Stimulated activated CD4-positive, alpha-beta T cell treated with anti-CD3 and anti-CD28 coated beads, Interleukin-4, amount 100 ng/mL, for 24 hours (primary cell): Measurements from ENCODE around the gene RPS8.
"Not testable (repeated sequence)": the region's sequence is repeated elsewhere in the genome, so short reads cannot be mapped to it uniquely, and the experiment has no call there.

Experiments used
- DNase-seq: peaks from one replicate; pipeline ENCODE4 v3.0.0-alpha.2; 2020

RPS8 gene

GRCh38 chr1:44803312-44804095 lies 28.2 kb downstream of the RPS8 start:
- DNase-seq = no peak

DNA sequence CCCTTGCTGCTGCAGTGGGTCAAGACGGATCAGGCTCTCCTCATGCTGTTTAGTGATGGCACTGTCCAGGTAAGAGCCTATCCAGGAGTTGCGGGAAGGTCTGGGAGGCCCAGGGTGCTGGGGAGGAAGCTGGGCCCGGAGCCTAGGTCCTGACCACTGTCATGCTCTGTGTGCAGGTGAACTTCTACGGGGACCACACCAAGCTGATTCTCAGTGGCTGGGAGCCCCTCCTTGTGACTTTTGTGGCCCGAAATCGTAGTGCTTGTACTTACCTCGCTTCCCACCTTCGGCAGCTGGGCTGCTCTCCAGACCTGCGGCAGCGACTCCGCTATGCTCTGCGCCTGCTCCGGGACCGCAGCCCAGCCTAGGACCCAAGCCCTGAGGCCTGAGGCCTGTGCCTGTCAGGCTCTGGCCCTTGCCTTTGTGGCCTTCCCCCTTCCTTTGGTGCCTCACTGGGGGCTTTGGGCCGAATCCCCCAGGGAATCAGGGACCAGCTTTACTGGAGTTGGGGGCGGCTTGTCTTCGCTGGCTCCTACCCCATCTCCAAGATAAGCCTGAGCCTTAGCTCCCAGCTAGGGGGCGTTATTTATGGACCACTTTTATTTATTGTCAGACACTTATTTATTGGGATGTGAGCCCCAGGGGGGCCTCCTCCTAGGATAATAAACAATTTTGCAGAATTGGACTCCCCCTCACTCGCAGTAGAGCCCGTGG lies 30.1 kb downstream of the RPS8 start:
- no peak for DNase-seq

- no peak for DNase-seq
Observed at GRCh38 chr1:44806025-44806703, 30.8 kb downstream of the RPS8 start.

DNA sequence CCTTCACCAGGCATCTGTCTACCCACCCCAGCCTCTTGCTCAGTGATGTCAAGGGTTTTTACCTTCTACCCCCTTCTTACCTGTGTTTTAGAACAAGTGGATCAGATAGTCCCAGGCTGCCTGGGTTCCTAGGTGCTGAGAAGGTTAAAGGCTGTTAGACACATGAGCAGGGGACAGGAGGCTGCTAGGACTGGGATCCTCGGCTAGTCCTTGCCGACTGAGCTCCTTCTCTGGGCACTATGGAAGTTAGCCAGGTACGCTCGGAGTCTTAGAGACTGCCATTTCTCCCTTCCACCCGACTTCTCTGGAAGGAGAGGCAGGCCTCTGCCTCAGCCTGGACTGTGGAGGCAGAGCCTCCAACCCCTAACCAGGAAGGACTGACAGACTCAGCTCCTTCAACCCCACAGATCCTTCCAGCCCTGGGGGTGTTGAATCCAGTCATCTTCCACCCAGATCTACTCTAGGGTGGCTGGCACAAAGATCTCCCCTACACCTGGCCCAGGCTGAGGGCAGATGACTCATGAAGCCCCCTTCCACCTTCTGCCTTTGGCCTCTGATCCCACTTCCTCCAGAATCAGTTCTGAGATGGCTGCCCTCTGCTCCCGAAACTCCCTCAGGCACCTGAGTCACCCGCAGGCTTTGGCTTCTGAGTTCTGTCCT lies 31.5 kb downstream of the RPS8 start, which contains the start of gene DYNLT4:
Gene DYNLT4, minus strand, starts transcription at position 648 of the 660 bp plus-strand sequence. CDS start 683 bp downstream, outside the sequence.
- no peak for DNase-seq

DNA sequence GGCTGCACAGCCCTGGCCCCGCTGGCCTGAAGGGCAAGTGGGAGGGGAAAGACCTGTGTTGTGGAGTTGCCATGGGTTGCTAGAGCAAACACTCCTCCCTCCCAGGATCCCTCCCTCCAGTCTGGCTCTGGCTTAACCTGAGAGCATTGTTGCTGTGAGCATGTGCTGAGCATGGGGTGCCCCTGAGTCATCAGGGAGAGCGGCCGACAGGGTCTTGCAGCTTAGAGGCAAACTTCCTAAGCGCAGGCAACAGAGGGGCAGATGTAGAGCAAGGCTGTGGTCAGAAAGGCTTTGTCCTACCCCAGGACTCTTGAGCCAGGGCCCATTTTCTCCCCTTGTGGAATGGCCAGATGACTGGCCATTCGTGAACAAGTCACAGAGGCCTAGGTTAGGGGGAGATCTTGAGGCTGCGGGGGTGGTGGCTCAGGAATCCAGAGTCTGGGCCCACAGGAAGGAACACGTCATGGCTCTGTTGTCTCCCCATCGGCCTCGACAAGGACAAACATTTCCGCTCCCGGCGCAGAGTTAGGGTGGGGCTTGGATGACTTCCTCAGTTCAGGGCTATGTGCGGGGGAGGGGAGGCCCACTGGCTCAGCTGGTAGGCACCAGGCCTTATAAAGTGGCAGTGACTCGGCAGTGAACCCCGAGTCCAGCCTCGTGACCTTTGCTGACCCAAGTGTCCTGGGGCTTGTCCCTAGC lies 32.2 kb downstream of the RPS8 start:
- peak; percentile 91 for DNase-seq

DNA sequence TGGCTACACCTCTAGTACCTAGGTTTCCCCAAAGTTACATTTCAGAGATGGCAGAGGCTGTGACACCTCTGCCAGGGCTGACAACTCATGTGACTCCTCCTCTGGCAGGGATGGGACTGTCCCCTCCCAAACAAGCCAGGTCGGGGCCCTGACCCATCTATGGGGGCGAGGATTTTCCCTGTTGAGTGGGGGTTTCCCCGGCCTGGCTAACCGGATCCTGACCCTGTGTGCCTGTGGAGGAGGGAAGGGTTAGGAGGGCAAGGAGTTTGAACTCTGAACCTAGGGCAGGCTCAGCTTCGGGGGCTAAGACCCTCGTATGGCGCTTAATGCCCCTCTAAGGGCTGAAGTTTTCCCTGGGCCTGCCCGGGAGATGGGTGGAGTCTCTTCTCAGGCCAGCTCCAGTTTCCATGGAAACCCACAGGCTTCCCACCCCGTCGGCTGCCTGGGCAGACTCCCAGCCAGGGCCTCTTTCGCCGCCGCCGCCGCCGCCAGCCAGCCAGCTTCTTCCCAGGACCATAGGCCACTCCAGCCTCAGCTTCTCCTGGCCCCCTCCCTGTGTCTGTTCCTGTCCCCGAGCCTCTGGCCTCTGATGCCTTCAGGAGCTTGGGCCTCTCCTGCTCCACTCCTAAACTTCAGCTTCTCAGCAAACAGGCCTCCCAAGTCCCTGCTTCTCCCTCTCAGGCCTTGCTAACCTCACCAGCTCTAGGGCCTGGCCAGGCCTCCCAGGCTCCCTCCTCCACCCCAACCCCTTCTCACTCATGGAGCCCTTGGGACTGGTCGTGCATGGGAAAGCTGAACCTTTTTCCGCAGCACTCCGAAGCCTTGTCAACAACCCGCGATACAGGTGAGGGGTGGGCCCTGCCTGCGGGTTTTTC lies 33.0 kb downstream of the RPS8 start, which contains the start of gene BTBD19:
Gene BTBD19, plus strand, starts transcription at position 461 of the 875 bp plus-strand sequence. Its CDS starts 298 bp downstream, at position 759.
- peak; percentile 89 for DNase-seq

GRCh38 chr1:44808938-44809917 lies 33.9 kb downstream of the RPS8 start:
- peak; percentile 92 for DNase-seq

GRCh38 chr1:44810101-44810761 lies 34.9 kb downstream of the RPS8 start:
- peak; percentile 54 for DNase-seq

- not testable (repeated sequence) for DNase-seq
Observed at GRCh38 chr1:44810762-44811105, 35.4 kb downstream of the RPS8 start.

DNA sequence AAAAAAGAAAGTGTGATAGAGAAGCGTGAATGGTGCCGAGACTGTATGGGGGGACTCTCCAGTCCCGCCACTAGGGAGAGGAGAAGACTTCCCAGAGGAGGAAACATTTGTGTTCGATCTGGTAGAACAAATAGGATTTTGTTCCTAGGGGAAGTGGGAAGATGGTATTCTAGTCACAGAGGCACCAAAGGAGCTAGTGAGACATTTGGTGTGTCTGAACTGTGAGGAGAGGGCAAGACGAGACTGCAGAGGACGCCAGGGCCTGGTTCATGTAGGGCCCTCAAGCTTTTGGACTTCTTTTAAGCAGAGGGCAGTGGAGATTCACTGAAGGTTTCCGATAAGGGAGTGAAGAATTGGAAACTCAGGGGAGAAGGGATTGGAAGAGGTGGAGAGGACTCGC lies 35.9 kb downstream of the RPS8 start:
- no peak for DNase-seq

DNA sequence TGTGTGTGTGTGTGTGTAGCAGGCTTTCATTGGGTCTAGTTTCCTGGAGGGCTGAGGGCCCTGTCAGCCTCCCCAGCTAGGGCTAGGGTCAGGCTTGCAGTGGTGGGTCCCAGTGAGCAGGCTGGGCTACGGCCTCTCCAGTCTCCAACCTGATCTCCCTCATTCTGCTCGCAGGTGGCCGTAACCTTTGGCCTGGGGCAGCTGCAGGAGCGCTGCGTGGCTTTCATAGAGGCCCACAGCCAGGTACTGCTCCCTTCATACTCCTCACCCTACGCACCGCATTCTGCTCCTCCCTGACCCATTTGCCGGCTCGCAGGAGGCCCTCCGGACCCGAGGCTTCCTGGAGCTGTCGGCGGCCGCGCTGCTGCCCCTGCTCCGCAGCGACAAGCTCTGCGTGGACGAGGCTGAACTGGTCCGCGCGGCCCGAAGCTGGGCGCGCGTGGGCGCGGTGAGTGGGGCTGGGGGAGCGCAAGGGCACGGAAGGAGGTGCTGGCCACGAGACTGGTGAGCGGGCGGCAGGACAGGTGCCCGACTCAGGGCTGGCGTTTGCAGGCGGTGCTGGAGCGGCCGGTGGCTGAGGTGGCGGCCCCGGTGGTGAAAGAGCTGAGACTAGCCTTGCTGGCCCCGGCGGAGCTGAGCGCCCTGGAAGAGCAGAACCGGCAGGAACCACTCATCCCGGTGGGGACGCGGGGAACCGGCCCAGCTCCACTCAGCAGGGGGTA lies 37.6 kb downstream of the RPS8 start:
- DNase-seq = no peak

- DNase-seq = not testable (repeated sequence)
Observed at GRCh38 chr1:44815926-44816325, 40.6 kb downstream of the RPS8 start.

DNA sequence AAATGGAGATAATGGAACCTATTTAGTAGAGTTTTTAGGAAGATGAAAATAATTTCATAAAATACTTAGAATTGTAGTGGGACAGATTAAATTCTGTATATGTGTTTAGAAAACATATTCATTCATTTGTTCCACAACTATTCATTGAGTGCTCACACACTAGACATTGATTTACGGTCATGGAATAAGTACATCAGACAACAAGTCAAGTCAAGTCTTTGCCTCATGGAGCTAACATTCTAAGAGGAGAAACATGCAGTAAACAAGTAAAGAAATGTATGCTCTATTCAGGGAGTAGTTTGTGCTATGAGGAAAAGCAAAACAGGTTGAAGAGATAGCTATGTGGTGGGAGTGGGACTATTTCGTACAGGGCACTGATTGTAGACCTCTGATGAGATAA lies 42.0 kb downstream of the RPS8 start:
- no peak for DNase-seq

- no peak for DNase-seq
Observed at GRCh38 chr1:44817771-44818495, 42.6 kb downstream of the RPS8 start.

GRCh38 chr1:44819196-44819607 lies 43.9 kb downstream of the RPS8 start:
- DNase-seq = no peak

- peak; percentile 89 for DNase-seq
Observed at GRCh38 chr1:44819608-44820327, 44.4 kb downstream of the RPS8 start.
